ENCODE results near the gene PCSK9. TPM values are rescaled to one million over a fixed set of nuclear protein-coding genes. Genes with fewer than 3 reads are reported as not detected.

The PCSK9 gene
- total and polyA plus RNA-seq, 2 of the 4 experiments (the other 2 are of a cell fraction) = under 0.01 to 0.17 TPM

DNA sequence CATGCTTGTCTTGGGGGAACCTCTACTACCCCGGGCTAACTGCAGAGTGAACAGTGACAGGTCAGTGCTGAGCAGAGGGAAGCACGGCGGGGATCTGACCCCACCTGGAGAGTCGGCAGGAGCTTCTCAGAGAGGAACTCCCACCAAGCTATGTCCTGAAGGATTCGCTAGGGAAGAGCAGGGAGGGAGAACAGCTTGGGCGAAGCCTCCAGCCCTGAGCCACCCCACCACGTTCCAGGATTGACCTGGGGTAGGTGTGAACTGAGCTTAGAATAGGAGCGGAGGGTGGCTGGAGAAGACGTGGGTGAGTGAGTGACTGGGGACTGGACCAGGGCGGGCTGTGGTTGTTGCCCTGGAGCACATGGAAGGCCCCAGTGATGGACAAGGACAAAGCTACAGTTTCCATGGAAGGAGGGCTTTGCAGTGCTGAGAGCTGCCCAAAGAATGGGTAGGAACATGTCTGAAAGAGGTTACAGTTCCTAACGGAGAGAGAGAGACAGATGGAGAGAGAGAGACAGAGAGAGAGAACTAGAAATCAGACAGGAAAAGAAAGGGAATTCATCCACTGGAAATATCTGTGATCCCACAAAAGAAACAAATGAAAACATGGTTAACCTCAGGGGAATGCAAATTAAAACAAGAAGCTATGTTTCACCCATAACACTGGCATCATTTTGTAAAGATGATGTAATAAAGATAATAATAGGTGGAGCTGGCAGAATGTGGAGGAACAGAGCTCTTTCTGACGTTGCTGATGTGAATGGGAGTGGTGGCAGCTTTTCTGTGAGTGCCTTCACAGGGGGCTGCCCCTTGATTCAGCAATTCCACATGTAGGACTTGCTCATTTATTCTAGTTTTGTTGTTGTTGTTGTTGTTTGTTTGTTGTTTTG is 23.4 kb upstream of the PCSK9 start:
- ChIA-PET POLR2A (ENCODE audit: unreplicated experiment) (no interaction called here), CTCF (interaction anchor here (0.8 to 2.2 kb wide), 4 partner anchors 18 to 71 kb away, joined by 3 to 12 read pairs (median 6); partner anchors contain the start of gene BSND)
- Histone ChIP-seq H2BK5ac (ENCODE audit: low read depth, low read length, poor library complexity, severe bottlenecking) (no peak overlapping the region), H3K27ac (ENCODE audit: insufficient read depth, low read length) (no peak overlapping the region), H3K14ac (replicated peaks; ENCODE audit: low read depth, low read length) (0 out of 2 replicates have a peak overlapping the region, but pooled peaks have one; percentile 13), H3K27me3 (ENCODE audit: control insufficient read depth, insufficient read depth, low read length) (peaks cover 72% of the 10 kb centered on the region), H3K9me3 (ENCODE audit: control insufficient read depth, insufficient read depth, low read length) (no peaks in the 10 kb centered on the region), H3K23ac (ENCODE audit: low read depth, low read length) (no peak overlapping the region), H3K9ac (ENCODE audit: low read depth, low read length) (no peak overlapping the region), H2BK15ac (ENCODE audit: low read depth, low read length) (no peak overlapping the region), H3K18ac (ENCODE audit: low read depth, low read length) (no peak overlapping the region; the same call in 1 of the 2 replicates), H2BK120ac (ENCODE audit: low read depth, low read length) (no peak overlapping the region), H4K20me1 (ENCODE audit: insufficient read depth, low read length) (no peaks in the 10 kb centered on the region), H2AFZ (replicated peaks; ENCODE audit: low read length, poor library complexity) (peak overlapping the region; percentile 18), H3K4ac (ENCODE audit: low read depth, low read length) (no peak overlapping the region; the same call in 1 of the 2 replicates), H3K4me2 (ENCODE audit: low read depth, low read length) (peak overlapping the region; percentile 49; the same call in 1 of the 2 replicates), H2BK20ac (ENCODE audit: low read depth, low read length) (no peak overlapping the region), H3K4me1 (ENCODE audit: control insufficient read depth, insufficient read depth, low read length) (peaks cover 11% of the 10 kb centered on the region), H4K91ac (ENCODE audit: insufficient read depth, low read depth, low read length) (no peak overlapping the region), H2AK9ac (replicated peaks; ENCODE audit: low read depth, low read length, poor library complexity) (peak overlapping the region; percentile 34), H3K56ac (ENCODE audit: extremely low read depth, insufficient read depth, low read length) (no peak overlapping the region), H3K9me1 (ENCODE audit: insufficient read depth, low read length) (no peaks in the 10 kb centered on the region), H4K8ac (ENCODE audit: low read depth in 2 of 2, low read length in 2 of 2) (no peak overlapping the region), H2AK5ac (ENCODE audit: low read depth, low read length) (no peak overlapping the region; the same call in 1 of the 2 replicates), H3K4me3 (ENCODE audit: insufficient read depth, low read depth, low read length) (no peak overlapping the region), H4K5ac (ENCODE audit: low read depth, low read length) (no peak overlapping the region), H3K79me1 (ENCODE audit: low read depth in 1 of 2, low read length in 2 of 2) (no peaks in the 10 kb centered on the region), H3K36me3 (ENCODE audit: control insufficient read depth, insufficient read depth, low read length) (no peaks in the 10 kb centered on the region)
- DNase-seq (peak; percentile 56), ATAC-seq (ENCODE audit: low read depth) (peak; percentile 54)
- WGBS, 2 experiments (ENCODE audit: extremely low coverage in 2 of 2, insufficient read length in 1 of 2) = 25% methylated on average over 4 of the region's 12 CpGs; no CpG with 5 or more reads in 1 of the 2 experiments
- no TSS peak for BruUV-seq (replicated peaks)
- intact Hi-C loops (cut with micrococcal nuclease) (no loop called here), dilution Hi-C loops (cut with HindIII; ENCODE audit: low sequenced_read_pairs, unreplicated experiment) (no loop called here), in situ Hi-C loops (cut with MboI; ENCODE audit: low sequenced_read_pairs) (no loop called here)
- peak; percentile 44 for TF ChIP-seq CEBPB (IDR thresholded peaks at IDR 0.05; ENCODE audit: low read depth, low read length)
- TF ChIP-seq, protein P1, sequence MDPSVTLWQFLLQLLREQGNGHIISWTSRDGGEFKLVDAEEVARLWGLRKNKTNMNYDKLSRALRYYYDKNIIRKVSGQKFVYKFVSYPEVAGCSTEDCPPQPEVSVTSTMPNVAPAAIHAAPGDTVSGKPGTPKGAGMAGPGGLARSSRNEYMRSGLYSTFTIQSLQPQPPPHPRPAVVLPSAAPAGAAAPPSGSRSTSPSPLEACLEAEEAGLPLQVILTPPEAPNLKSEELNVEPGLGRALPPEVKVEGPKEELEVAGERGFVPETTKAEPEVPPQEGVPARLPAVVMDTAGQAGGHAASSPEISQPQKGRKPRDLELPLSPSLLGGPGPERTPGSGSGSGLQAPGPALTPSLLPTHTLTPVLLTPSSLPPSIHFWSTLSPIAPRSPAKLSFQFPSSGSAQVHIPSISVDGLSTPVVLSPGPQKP (IDR thresholded peaks at IDR 0.05; ENCODE audit: borderline replicate concordance, low read depth, low read length) = no peak

All from IMR-90 (cell line).